Breast epithelium (tissue), 3 donors: ENCODE data around the gene TRPV2.

ENCODE experiments used
- POLR2A ChIP-seq: fragments of 450-650 bp; IDR thresholded peaks from one replicate; pipeline ENCODE4 v1.6.1; 2016; ENCODE audit warnings: antibody characterized with exemption, mild to moderate bottlenecking, moderate library complexity
- TF ChIP-seq, protein P1 (sequence below), 3 donors: fragments of 450-650 bp; IDR thresholded peaks; one replicate each; pipeline ENCODE4 v1.5.1; 2016 to 2017; ENCODE audit warnings: antibody characterized with exemption in 3 of 3, mild to moderate bottlenecking in 3 of 3, moderate library complexity in 3 of 3

DNA sequence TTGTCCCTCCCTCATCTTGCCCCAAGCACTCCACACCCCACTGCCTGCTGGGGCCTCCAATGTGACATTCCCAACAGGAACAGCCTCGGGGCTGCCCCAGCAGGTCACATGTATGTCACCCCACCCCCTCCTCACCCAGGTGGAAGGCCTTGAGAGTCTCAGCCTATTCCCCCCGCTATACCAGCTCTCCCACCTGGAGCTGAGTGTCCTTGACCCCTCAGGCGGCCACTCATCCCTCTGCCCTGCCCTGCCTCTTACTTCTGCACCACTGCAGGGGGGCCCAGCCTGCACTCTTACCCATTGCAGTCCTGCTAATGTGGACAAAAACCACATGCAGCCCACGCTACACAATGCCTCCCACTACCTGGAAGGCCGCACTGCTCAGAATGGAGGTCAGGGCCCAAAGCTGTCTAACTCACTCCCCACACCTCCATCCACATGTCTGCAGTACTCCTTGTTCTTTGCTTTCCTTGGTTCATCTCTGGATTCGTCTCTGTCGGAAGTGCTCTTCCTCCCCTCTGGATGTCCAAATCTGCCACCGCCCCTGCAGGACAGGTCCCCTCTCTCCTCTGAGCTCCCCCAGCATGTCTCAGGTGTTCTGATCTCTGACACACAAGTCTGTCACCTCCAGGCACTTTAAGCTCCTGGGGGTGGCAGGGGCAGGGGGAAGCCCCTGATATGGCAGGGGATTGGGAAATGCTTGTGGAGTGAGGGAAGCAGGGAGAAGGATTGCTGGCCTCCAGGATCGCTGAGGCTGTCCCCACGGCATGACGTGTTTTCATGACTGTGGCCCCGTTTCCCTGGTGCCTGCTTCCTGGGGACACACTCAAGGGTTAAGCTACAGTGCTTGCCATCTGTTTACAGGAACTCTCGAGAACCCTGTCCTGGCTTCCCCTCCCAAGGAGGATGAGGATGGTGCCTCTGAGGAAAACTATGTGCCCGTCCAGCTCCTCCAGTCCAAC is 20.8 kb downstream of the TRPV2 start:
- TF ChIP-seq POLR2A, result no peak
- TF ChIP-seq, protein P1, sequence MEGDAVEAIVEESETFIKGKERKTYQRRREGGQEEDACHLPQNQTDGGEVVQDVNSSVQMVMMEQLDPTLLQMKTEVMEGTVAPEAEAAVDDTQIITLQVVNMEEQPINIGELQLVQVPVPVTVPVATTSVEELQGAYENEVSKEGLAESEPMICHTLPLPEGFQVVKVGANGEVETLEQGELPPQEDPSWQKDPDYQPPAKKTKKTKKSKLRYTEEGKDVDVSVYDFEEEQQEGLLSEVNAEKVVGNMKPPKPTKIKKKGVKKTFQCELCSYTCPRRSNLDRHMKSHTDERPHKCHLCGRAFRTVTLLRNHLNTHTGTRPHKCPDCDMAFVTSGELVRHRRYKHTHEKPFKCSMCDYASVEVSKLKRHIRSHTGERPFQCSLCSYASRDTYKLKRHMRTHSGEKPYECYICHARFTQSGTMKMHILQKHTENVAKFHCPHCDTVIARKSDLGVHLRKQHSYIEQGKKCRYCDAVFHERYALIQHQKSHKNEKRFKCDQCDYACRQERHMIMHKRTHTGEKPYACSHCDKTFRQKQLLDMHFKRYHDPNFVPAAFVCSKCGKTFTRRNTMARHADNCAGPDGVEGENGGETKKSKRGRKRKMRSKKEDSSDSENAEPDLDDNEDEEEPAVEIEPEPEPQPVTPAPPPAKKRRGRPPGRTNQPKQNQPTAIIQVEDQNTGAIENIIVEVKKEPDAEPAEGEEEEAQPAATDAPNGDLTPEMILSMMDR (IDR thresholded peaks at IDR 0.05), result no peak
